AG09319 (cell line): ENCODE results near the gene HEMGN.
"Not testable (repeated sequence)": the region's sequence is repeated elsewhere in the genome, so short reads cannot be mapped to it uniquely, and the experiment has no call there.

ENCODE experiments used
- DNase-seq: peaks from one replicate; pipeline ENCODE4 v3.0.0-alpha.2; 2010; ENCODE audit warnings: low read depth; ENCODE audit errors: extremely low read depth
- CTCF ChIP-seq: IDR thresholded peaks from 2 replicates; pipeline ENCODE4 v1.5.1; 2011; ENCODE audit warnings: low read depth, mild to moderate bottlenecking, inconsistent platforms, low read length, moderate library complexity

Gene HEMGN

GRCh38 chr9:97962575-97962974 lies 24.6 kb upstream of the HEMGN start:
- DNase-seq = no peak
- TF ChIP-seq CTCF = no peak

GRCh38 chr9:97962136-97962535 lies 24.2 kb upstream of the HEMGN start:
- TF ChIP-seq CTCF = no peak
- no peak for DNase-seq

GRCh38 chr9:97961361-97961760 lies 23.4 kb upstream of the HEMGN start:
- TF ChIP-seq CTCF = no peak
- DNase-seq = no peak

- not testable (repeated sequence) for DNase-seq
Observed at GRCh38 chr9:97960678-97961328, 22.8 kb upstream of the HEMGN start.

- no peak for TF ChIP-seq CTCF
- DNase-seq = no peak
Observed at GRCh38 chr9:97959585-97959984, 21.6 kb upstream of the HEMGN start.

- TF ChIP-seq CTCF = no peak
- DNase-seq = no peak
Observed at GRCh38 chr9:97958812-97959511, 21.0 kb upstream of the HEMGN start.

GRCh38 chr9:97956331-97956730 lies 18.4 kb upstream of the HEMGN start:
- no peak for TF ChIP-seq CTCF
- no peak for DNase-seq
